T-helper 17 cell (primary cell): ENCODE results near the gene CAPN14. TPM values are rescaled to one million over a fixed set of nuclear protein-coding genes. Genes with fewer than 3 reads are reported as not detected.

Source experiments
- ATAC-seq: fragments of 150-1000 bp; cut with Tn5 transposase; 2 replicates; pipeline ENCODE4 v1.10.0; 2021; ENCODE audit warnings: mild to moderate bottlenecking, moderate library complexity
- DNase-seq, 3 donors: peaks; one replicate each; pipeline versions ENCODE4 v3.0.0 to v3.0.0-alpha.2; 2020 to 2021
- H3K9me3 ChIP-seq: one replicate; pipeline ENCODE4 v1.7.0; 2013; ENCODE audit warnings: low read length, mild to moderate bottlenecking; ENCODE audit not compliant: control insufficient read depth, poor library complexity, severe bottlenecking
- H3K27ac Mint-ChIP-seq: one replicate; pipeline ENCODE4 v1.8.0; 2022; ENCODE audit warnings: mild to moderate bottlenecking, moderate library complexity, mixed read lengths
- H3K27me3 Mint-ChIP-seq: one replicate; pipeline ENCODE4 v1.8.0; 2022; ENCODE audit warnings: mixed read lengths
- H3K36me3 Mint-ChIP-seq: one replicate; pipeline ENCODE4 v1.8.0; 2022; ENCODE audit warnings: low read depth, mixed read lengths
- H3K4me1 Mint-ChIP-seq: one replicate; pipeline ENCODE4 v1.8.0; 2022; ENCODE audit warnings: mild to moderate bottlenecking, mixed read lengths
- H3K4me3 Mint-ChIP-seq: one replicate; pipeline ENCODE4 v1.8.0; 2022; ENCODE audit warnings: mild to moderate bottlenecking, moderate library complexity, mixed read lengths
- total RNA-seq, 4 donors: library from RNA in 2 of 4; stranded (reverse) in 2 of 4; gene quantifications; one replicate each; pipeline ENCODE4 v1.2.3 and lab custom pipeline; 2022 to 2026

Gene CAPN14
- total RNA-seq, 2 donors from 2014 or later = 0.18 to 0.65 TPM

DNA sequence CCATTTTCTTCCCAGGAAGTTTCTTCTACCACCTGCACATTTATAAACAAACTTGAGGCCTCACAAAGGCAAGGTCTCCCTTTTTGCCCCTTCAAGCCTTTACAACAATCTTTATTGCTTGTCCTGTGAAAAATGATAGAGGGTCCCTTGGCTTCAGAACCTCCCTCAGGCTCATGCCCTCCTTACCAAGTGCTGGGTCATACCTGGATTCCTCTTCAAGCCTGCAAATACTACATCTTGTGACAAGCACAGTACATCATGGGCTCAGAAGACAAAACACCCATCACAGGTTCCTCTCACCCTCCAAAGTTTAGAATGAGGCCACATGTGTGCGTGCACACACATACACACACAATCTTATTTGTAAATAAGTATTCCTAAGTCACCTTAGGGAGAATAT lies 9.1 kb downstream of the CAPN14 start:
- DNase-seq (no peak), ATAC-seq (no peak)
- H3K9me3 ChIP-seq = no peaks in the 10 kb centered on the region
- no peak overlapping the region for H3K27ac Mint-ChIP-seq
- no peaks in the 10 kb centered on the region for H3K4me1 Mint-ChIP-seq
- peaks cover 4% of the 10 kb centered on the region for H3K27me3 Mint-ChIP-seq
- no peak overlapping the region for H3K4me3 Mint-ChIP-seq
- H3K36me3 Mint-ChIP-seq = no peaks in the 10 kb centered on the region

DNA sequence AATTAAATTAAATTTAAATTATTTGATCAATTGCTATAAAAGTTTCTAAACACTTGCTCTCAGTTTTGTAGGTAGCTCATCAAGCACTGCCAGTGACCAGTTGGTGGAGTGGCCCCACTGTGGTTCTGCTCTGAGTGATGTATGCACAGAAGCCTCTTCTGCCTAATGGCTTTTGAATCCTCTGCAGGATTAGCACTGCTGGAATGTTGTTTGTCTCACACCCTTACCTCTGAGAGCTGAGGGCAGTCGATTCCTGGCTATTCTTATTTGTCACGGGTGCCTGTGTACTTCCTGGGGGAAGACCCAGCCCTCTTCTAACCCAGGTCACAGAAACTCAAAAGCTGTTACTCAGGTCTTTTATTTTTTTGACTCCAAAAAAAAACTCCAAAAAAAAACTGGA lies 9.5 kb downstream of the CAPN14 start:
- H3K9me3 ChIP-seq = no peaks in the 10 kb centered on the region
- DNase-seq (no peak), ATAC-seq (no peak)
- H3K27me3 Mint-ChIP-seq = peaks cover 4% of the 10 kb centered on the region
- no peaks in the 10 kb centered on the region for H3K36me3 Mint-ChIP-seq
- H3K4me1 Mint-ChIP-seq = no peaks in the 10 kb centered on the region
- H3K27ac Mint-ChIP-seq = no peak overlapping the region
- H3K4me3 Mint-ChIP-seq = no peak overlapping the region

GRCh38 chr2:31205613-31206012 lies 11.7 kb downstream of the CAPN14 start:
- Mint-ChIP-seq H3K27me3 (peaks cover 4% of the 10 kb centered on the region), H3K4me3 (no peak overlapping the region), H3K4me1 (no peaks in the 10 kb centered on the region), H3K27ac (no peak overlapping the region), H3K36me3 (no peaks in the 10 kb centered on the region)
- H3K9me3 ChIP-seq = no peaks in the 10 kb centered on the region
- ATAC-seq = no peak
- DNase-seq = no peak

GRCh38 chr2:31205186-31205585 lies 12.1 kb downstream of the CAPN14 start:
- peaks cover 4% of the 10 kb centered on the region for H3K27me3 Mint-ChIP-seq
- H3K4me1 Mint-ChIP-seq = no peaks in the 10 kb centered on the region
- H3K4me3 Mint-ChIP-seq = no peak overlapping the region
- DNase-seq (no peak), ATAC-seq (no peak)
- no peaks in the 10 kb centered on the region for H3K9me3 ChIP-seq
- no peak overlapping the region for H3K27ac Mint-ChIP-seq
- no peaks in the 10 kb centered on the region for H3K36me3 Mint-ChIP-seq

GRCh38 chr2:31204783-31205182 lies 12.5 kb downstream of the CAPN14 start:
- no peaks in the 10 kb centered on the region for H3K4me1 Mint-ChIP-seq
- DNase-seq (no peak), ATAC-seq (no peak)
- H3K4me3 Mint-ChIP-seq = no peak overlapping the region
- no peaks in the 10 kb centered on the region for H3K36me3 Mint-ChIP-seq
- no peaks in the 10 kb centered on the region for H3K9me3 ChIP-seq
- H3K27ac Mint-ChIP-seq = no peak overlapping the region
- H3K27me3 Mint-ChIP-seq = peaks cover 4% of the 10 kb centered on the region

DNA sequence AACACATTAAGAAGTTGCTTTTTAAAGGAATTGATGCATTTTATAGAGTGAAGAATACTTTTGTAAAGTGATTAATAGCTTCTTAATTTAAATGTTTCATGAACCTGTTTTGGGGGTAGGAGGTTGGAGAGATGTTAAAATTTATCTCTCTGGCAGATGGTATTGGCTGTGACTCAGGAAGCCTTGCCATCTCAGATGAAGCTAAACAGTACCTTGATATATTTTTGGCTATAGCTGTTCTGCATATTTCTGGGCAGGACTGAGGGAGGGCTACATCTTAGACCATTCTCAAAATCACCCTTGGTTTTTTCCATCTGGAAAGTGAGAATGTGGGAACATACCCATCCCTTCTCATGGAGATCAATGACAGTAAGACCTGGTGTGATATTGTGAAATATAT lies 13.4 kb downstream of the CAPN14 start:
- peaks cover 4% of the 10 kb centered on the region for H3K27me3 Mint-ChIP-seq
- no peak overlapping the region for H3K4me3 Mint-ChIP-seq
- no peaks in the 10 kb centered on the region for H3K4me1 Mint-ChIP-seq
- H3K9me3 ChIP-seq = no peaks in the 10 kb centered on the region
- no peaks in the 10 kb centered on the region for H3K36me3 Mint-ChIP-seq
- ATAC-seq (no peak), DNase-seq (no peak)
- no peak overlapping the region for H3K27ac Mint-ChIP-seq

DNA sequence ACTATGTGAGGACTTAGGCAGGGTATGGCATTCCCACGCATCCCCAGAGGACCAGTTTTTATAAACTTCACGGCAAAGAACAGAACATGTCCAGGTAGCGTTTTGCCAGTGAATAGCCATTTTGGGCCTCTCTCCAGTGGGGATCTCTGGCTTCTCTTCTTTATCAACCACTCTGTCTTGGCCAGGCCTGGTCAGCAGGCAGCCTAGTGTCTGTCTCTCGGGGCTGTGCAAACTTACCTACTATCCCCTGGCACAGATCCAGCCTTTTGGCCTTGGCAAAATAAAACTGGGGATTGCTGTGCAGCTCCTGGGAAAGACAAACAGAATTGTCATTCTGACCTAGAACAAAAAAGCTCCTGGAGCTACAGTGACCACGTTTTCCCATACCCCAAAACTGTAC lies 14.5 kb downstream of the CAPN14 start:
- Mint-ChIP-seq H3K27ac (no peak overlapping the region), H3K4me3 (no peak overlapping the region), H3K36me3 (no peaks in the 10 kb centered on the region), H3K27me3 (peaks cover 4% of the 10 kb centered on the region), H3K4me1 (no peaks in the 10 kb centered on the region)
- H3K9me3 ChIP-seq = no peaks in the 10 kb centered on the region
- ATAC-seq = no peak
- DNase-seq = no peak

DNA sequence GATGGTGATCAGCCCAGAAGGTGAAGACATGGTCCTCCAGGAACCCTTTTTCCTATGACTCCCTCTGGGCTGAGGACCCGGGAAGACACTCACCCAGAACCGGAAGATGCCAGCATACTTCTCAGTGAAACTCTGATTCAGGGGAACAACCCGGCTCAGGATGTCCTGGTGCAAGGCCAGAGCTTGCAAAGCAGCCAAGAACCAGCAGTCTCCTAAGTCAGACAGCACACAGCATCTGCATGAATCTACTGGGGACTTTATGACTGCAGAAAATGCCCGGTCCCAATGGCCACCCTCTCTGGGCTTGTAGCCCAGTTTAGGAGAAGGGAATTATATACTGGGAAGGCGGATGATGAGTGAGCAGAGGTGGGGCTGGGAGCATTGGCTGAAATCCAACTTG lies 15.3 kb downstream of the CAPN14 start:
- H3K9me3 ChIP-seq = no peaks in the 10 kb centered on the region
- no peak for DNase-seq
- H3K4me1 Mint-ChIP-seq = no peaks in the 10 kb centered on the region

DNA sequence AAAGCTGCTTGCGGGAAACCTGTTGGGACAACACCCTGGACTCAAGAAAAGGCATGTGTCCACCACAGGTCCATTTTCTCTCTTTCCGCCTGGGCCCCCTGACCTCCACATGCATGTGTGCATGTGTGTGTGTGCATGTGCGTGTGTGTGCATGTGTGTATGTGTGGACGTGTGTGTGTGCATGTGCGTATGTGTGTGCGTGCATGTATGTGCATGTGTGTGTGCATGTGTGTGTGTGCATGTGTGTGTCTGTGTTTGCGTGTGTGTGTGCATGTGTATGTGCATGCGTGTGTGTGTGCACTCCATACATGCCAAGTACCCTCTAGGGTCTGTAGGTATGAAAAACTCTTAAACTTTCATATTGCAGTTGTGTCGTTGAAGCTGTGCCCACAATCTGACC lies 16.3 kb downstream of the CAPN14 start:
- no peak for ATAC-seq
- Mint-ChIP-seq H3K27ac (no peak overlapping the region), H3K36me3 (no peaks in the 10 kb centered on the region), H3K4me3 (no peak overlapping the region), H3K27me3 (peaks cover 4% of the 10 kb centered on the region), H3K4me1 (no peaks in the 10 kb centered on the region)
- DNase-seq = no peak
- H3K9me3 ChIP-seq = no peaks in the 10 kb centered on the region

More for the DNA sequence above, 15.3 kb downstream of the CAPN14 start:
- H3K27me3 Mint-ChIP-seq = peaks cover 4% of the 10 kb centered on the region
- ATAC-seq = no peak
- no peak overlapping the region for H3K27ac Mint-ChIP-seq
- H3K4me3 Mint-ChIP-seq = no peak overlapping the region
- H3K36me3 Mint-ChIP-seq = no peaks in the 10 kb centered on the region

GRCh38 chr2:31199206-31199605 lies 18.1 kb downstream of the CAPN14 start:
- H3K4me1 Mint-ChIP-seq = no peaks in the 10 kb centered on the region
- DNase-seq = no peak
- H3K9me3 ChIP-seq = no peaks in the 10 kb centered on the region
- no peak for ATAC-seq
- no peaks in the 10 kb centered on the region for H3K36me3 Mint-ChIP-seq
- no peak overlapping the region for H3K27ac Mint-ChIP-seq
- no peaks in the 10 kb centered on the region for H3K27me3 Mint-ChIP-seq
- H3K4me3 Mint-ChIP-seq = no peak overlapping the region

- no peak overlapping the region for H3K27ac Mint-ChIP-seq
- no peaks in the 10 kb centered on the region for H3K4me1 Mint-ChIP-seq
- no peak for ATAC-seq
- no peak for DNase-seq
- no peak overlapping the region for H3K4me3 Mint-ChIP-seq
- no peaks in the 10 kb centered on the region for H3K36me3 Mint-ChIP-seq
- H3K27me3 Mint-ChIP-seq = no peaks in the 10 kb centered on the region
- H3K9me3 ChIP-seq = no peaks in the 10 kb centered on the region
Measured at GRCh38 chr2:31197669-31198068, 19.6 kb downstream of the CAPN14 start.

DNA sequence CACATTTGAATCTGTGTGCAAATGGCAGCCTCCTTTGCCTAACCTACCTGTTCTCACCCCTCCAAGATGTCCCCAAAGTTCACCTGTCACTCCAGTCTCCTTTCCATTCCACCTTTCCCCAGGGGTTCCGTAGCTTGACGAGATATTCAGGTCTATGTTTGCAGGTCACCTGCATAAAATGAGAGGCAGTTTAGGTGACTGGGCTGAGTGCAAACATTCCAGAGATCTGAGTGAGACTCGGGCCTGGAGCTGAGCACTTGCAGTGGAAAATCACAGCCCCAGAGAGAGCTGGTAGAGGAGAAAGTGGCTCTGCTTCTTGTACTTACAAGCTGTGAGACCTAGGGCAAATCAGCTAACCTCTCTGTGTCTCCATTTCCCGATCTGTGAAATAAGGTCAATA lies 20.1 kb downstream of the CAPN14 start:
- no peak for ATAC-seq
- DNase-seq = no peak
- Mint-ChIP-seq H3K4me1 (no peaks in the 10 kb centered on the region), H3K27ac (no peak overlapping the region), H3K27me3 (no peaks in the 10 kb centered on the region), H3K4me3 (no peak overlapping the region), H3K36me3 (no peaks in the 10 kb centered on the region)
- H3K9me3 ChIP-seq = no peaks in the 10 kb centered on the region

DNA sequence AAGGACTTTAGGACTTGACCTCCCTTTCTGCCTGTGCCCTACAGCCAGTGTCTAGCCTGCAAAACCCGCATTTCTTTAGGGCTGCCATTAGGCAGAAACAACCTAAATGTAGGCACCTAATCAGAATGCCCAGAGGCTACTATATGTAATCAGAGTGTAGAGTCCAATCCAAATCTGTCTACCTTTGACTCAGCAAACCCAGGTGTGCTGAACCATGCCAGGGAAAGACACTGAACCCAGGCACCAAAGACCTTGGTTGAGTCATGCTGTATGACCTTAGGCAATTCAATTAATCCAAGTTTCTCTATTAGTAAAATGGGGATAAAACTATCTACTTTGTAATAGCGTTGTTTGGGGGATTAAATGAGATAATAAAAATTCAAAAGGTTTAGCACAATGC lies 20.7 kb downstream of the CAPN14 start:
- ATAC-seq = no peak
- no peak overlapping the region for H3K27ac Mint-ChIP-seq

GRCh38 chr2:31193806-31194205 lies 23.5 kb downstream of the CAPN14 start:
- DNase-seq (no peak), ATAC-seq (no peak)
- Mint-ChIP-seq H3K27me3 (peaks cover 6% of the 10 kb centered on the region), H3K4me1 (no peaks in the 10 kb centered on the region), H3K4me3 (no peak overlapping the region), H3K36me3 (peaks cover 5% of the 10 kb centered on the region), H3K27ac (no peak overlapping the region)
- no peaks in the 10 kb centered on the region for H3K9me3 ChIP-seq

More for the DNA sequence above, 20.7 kb downstream of the CAPN14 start:
- Mint-ChIP-seq H3K27me3 (no peaks in the 10 kb centered on the region), H3K4me1 (no peaks in the 10 kb centered on the region), H3K36me3 (no peaks in the 10 kb centered on the region), H3K4me3 (no peak overlapping the region)
- DNase-seq = no peak
- H3K9me3 ChIP-seq = no peaks in the 10 kb centered on the region
